GM12801 (cell line): ENCODE results near the gene PLBD1.

Experiments
- CTCF ChIP-seq: IDR thresholded peaks from one replicate; pipeline ENCODE4 v1.5.1; 2011; ENCODE audit warnings: control low read depth; ENCODE audit not compliant: insufficient read length; ENCODE audit errors: extremely low read depth

The PLBD1 gene

DNA sequence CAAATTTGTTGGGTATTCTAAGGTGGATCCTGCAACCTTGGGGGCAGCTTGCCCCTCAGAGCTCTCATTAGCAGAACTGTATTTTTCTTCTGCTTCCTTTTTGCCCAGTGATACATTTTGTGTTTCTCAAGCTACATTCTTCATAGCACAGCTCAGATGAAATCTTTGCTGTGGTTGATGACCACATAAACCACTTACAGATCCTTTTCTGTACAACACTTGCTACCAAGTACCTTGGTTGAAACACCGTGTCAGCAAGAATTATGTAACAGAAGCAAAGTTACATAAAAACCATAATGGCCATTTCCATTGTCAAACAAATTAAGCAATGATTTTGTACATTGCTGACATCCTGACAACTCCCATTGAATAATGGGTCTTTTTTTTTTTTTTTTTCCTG lies 9.7 kb upstream of the PLBD1 start:
- TF ChIP-seq CTCF, result no peak

DNA sequence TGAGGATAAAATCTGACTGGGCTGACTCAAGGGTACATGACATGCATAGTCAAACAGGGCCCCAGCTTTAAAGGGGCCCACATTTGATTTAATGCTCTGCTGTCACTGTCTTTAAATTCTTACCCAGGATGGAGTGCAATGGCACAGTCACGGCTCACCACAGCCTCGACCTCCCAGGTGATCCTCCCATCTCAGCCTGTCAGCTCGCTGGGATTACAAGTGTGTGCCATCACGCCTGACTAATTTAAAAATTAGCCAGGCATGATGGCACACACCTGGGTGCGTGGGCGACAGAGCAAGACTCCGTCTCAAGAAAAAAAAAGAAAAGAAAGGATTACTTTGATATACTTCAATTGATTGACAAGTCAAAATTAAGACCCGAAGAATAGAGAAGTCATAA lies 9.2 kb upstream of the PLBD1 start:
- no peak for TF ChIP-seq CTCF

DNA sequence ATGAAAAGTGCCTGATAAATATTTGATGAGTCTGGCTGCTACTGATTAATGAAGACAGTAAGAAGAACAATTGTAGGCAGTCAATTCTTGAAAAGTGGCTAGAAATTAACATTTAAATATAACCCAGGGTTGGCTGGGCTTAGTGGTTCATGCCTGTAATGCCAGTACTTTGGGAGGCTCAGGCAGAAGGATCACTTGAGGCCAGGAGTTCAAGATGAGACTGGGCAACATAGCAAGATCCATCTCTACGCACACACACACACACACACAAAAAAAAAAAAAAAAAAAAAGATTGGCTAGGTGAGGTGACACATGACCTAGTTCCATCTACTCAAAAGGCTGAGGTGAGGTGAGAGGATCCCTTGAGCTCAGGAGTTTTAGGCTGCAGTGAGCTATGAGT lies 7.9 kb upstream of the PLBD1 start:
- TF ChIP-seq CTCF, result no peak

DNA sequence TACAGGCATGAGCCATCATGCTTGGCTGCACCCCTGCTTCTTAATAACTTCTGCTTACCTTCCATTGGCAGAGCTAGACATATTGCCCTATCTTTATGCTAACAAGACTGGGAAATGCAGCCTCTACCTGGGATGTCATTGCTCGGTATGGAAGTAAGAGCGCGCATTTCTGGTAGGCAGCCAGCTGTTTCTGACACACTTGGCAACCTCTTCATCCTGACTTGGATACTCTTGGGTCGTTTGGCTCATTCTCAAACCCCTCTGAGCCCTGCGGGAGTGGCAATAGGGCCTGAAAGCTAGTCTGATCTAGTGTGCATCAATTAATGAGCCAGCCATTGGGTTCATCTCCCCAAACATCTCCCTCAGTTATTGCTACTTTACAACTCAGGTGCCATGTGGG lies 5.4 kb upstream of the PLBD1 start:
- TF ChIP-seq CTCF, result no peak

GRCh38 chr12:14572401-14572800 lies 4.7 kb upstream of the PLBD1 start:
- no peak for TF ChIP-seq CTCF

DNA sequence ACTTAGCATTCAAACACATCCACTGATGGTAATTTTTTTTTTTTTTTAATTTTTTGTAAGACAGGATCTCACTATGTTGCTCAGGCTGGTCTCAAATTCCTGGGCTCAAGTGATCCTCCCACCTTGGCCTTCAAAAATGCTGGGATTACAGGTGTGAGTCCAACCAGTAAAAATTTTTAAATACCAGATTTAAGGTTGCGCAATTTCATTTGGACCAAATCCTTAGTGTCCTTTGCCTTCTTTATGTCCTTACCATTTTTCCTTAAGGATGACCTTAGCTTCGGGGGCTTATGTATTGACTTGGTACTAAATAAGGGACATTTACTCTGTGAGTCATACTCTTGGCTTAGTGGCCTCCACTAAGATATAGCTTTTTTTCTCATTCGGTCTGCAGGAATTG lies 4.1 kb upstream of the PLBD1 start:
- TF ChIP-seq CTCF, result no peak

GRCh38 chr12:14570231-14570630 lies 2.5 kb upstream of the PLBD1 start:
- TF ChIP-seq CTCF, result no peak

DNA sequence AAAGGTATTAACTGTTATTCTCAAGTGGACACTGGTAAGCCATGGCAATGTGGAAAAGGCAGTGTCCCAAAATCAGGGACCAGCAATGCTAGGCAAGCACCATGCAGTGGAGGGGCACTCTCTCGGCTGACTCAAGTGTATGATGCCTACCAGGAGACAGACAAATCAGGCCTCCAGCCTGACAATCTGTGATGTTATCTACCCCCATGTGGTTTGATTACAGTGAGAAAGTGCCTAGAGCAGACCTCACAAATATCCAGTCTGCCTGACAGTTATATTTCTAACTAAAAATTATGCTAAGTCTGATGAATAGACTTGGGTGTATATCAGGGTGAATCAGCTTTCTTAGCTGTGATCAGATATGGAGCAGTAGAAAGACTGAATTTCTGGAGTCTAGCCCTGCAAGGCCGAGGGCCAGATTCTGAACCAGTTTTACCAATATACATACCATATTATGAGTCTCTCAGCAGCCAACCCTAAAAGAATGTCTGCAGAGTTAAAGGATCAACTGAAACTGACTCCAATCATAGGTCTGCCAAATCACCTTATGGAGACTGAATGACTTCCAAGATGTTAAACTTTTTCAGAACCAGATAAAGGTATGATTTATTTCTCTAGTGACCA lies 3.2 kb downstream of the PLBD1 start:
- no peak for TF ChIP-seq CTCF
